ENCODE results near the gene KRTAP10-5. TPM values are rescaled to one million over a fixed set of nuclear protein-coding genes. Genes with fewer than 3 reads are reported as not detected.

KRTAP10-5 gene
- total RNA-seq, 1 experiment from 2014 or later: not detected

DNA sequence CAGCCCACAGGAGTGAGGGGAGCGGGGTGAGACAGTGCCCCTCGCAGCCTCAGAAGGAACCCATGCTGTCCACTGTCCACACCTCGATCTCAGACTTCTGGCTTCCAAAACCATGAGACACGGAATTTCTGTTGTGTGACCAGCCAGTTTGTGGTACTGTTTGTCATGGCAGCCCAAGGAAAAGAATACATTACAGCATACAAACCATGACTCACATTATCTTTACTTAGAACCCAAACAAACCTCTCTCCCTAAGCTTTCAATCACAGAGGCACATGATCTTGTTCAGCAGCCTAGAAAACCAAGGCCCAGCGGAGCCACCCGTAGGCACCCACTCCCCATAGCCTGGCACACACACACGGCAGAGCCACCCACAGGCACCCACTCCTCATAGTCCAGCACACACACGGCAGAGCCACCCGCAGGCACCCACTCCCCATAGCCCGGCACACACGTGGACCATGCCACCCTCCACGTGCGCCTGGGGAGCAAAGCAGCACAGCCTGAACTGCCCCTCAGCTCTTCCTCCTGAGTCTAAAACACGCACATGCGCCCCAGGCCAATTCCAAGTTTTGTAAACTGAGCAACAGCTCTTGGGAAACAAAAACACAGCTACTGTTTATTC lies 7.3 kb downstream of the KRTAP10-5 start:
- H3K79me2 ChIP-seq (ENCODE audit: insufficient read depth, low read length): no peaks in the 10 kb centered on the region
- CTCF ChIA-PET: no interaction called here
- RAD21 ChIA-PET (ENCODE audit: low non-redundant PET in 1 of 2, low total read pairs in 2 of 2, uncharacterized antibody in 2 of 2, unreplicated experiment in 2 of 2): no interaction called here
- H3K27ac ChIP-seq (ENCODE audit: low read depth, low read length): no peak overlapping the region
- peaks cover 0 to 4% of the 10 kb centered on the region in 2 experiments; a peak in 2 of 4 replicates for H3K9me3 ChIP-seq (ENCODE audit: control insufficient read depth in 1 of 2, insufficient read depth in 1 of 2, low read depth in 1 of 2, low read length in 2 of 2)
- no peak overlapping the region for H3K9ac ChIP-seq (ENCODE audit: low read length)
- no peaks in the 10 kb centered on the region for H3K36me3 ChIP-seq (ENCODE audit: control insufficient read depth in 1 of 2, insufficient read depth in 2 of 2, low read length in 2 of 2)
- no peaks in the 10 kb centered on the region for H3K9me2 ChIP-seq (ENCODE audit: insufficient read depth)
- H4K20me1 ChIP-seq (ENCODE audit: insufficient read depth): no peaks in the 10 kb centered on the region
- H3K4me3 ChIP-seq (replicated peaks in 1 of 2; ENCODE audit: low read depth in 1 of 2, low read length in 2 of 2): no peak overlapping the region
- ATAC-seq (no peak), DNase-seq (ENCODE audit: low read depth, low spot score) (no peak)
- POLR2A ChIA-PET: no interaction called here
- H2AFZ ChIP-seq (ENCODE audit: low read depth, low read length, poor library complexity, severe bottlenecking): no peak overlapping the region
- peaks cover 0 to 3% of the 10 kb centered on the region in 2 experiments; a peak in 1 of 4 replicates for H3K4me1 ChIP-seq (ENCODE audit: control insufficient read depth in 1 of 2, insufficient read depth in 2 of 2, low read length in 2 of 2)
- no peak overlapping the region for H3K4me2 ChIP-seq (ENCODE audit: low read length)
- TF ChIP-seq JUND (IDR thresholded peaks at IDR 0.05) (no peak), SP1 (IDR thresholded peaks at IDR 0.05; ENCODE audit: low read depth) (no peak), YY1 (IDR thresholded peaks at IDR 0.05; ENCODE audit: extremely low read depth, insufficient replicate concordance, low read depth, low read length) (no peak), ZNF274 (IDR thresholded peaks at IDR 0.05; ENCODE audit: low read depth, low read length) (no peak), CEBPB (IDR thresholded peaks at IDR 0.05; ENCODE audit: low read depth) (no peak), SRF (IDR thresholded peaks at IDR 0.05; ENCODE audit: low read depth) (no peak), EZH2phosphoT487 (IDR thresholded peaks at IDR 0.05; ENCODE audit: borderline replicate concordance) (no peak), EZH2 (IDR thresholded peaks at IDR 0.05) (no peak), RAD21 (IDR thresholded peaks at IDR 0.05; ENCODE audit: low read depth) (no peak), FOSL1 (IDR thresholded peaks at IDR 0.05; ENCODE audit: low read depth) (no peak), POLR2A (IDR thresholded peaks at IDR 0.05; ENCODE audit: borderline replicate concordance, extremely low read depth, insufficient read depth, insufficient read length) (no peak), CBX3 (IDR thresholded peaks at IDR 0.05; ENCODE audit: low read depth) (no peak), ELF1 (IDR thresholded peaks at IDR 0.05; ENCODE audit: borderline replicate concordance, low read depth) (no peak), EGR1 (IDR thresholded peaks at IDR 0.05; ENCODE audit: low read depth) (no peak), TCF7L2 (IDR thresholded peaks at IDR 0.05; ENCODE audit: borderline replicate concordance, extremely low read depth, insufficient read depth, insufficient read length) (no peak)
- TF ChIP-seq, protein P1, sequence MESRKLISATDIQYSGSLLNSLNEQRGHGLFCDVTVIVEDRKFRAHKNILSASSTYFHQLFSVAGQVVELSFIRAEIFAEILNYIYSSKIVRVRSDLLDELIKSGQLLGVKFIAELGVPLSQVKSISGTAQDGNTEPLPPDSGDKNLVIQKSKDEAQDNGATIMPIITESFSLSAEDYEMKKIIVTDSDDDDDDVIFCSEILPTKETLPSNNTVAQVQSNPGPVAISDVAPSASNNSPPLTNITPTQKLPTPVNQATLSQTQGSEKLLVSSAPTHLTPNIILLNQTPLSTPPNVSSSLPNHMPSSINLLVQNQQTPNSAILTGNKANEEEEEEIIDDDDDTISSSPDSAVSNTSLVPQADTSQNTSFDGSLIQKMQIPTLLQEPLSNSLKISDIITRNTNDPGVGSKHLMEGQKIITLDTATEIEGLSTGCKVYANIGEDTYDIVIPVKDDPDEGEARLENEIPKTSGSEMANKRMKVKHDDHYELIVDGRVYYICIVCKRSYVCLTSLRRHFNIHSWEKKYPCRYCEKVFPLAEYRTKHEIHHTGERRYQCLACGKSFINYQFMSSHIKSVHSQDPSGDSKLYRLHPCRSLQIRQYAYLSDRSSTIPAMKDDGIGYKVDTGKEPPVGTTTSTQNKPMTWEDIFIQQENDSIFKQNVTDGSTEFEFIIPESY (IDR thresholded peaks at IDR 0.05; ENCODE audit: extremely low read depth, insufficient replicate concordance, low read length): no peak
- TF ChIP-seq, protein P2, sequence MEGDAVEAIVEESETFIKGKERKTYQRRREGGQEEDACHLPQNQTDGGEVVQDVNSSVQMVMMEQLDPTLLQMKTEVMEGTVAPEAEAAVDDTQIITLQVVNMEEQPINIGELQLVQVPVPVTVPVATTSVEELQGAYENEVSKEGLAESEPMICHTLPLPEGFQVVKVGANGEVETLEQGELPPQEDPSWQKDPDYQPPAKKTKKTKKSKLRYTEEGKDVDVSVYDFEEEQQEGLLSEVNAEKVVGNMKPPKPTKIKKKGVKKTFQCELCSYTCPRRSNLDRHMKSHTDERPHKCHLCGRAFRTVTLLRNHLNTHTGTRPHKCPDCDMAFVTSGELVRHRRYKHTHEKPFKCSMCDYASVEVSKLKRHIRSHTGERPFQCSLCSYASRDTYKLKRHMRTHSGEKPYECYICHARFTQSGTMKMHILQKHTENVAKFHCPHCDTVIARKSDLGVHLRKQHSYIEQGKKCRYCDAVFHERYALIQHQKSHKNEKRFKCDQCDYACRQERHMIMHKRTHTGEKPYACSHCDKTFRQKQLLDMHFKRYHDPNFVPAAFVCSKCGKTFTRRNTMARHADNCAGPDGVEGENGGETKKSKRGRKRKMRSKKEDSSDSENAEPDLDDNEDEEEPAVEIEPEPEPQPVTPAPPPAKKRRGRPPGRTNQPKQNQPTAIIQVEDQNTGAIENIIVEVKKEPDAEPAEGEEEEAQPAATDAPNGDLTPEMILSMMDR (IDR thresholded peaks at IDR 0.05 in 2 of 3, conservative IDR thresholded peaks at IDR 0.05 in 1 of 3; ENCODE audit: borderline replicate concordance in 1 of 3, insufficient read depth in 1 of 3, low read depth in 2 of 3, low read length in 2 of 3): no peak
- TF ChIP-seq, protein P3, sequence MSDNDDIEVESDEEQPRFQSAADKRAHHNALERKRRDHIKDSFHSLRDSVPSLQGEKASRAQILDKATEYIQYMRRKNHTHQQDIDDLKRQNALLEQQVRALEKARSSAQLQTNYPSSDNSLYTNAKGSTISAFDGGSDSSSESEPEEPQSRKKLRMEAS (IDR thresholded peaks at IDR 0.05): no peak
- TF ChIP-seq, protein P4, sequence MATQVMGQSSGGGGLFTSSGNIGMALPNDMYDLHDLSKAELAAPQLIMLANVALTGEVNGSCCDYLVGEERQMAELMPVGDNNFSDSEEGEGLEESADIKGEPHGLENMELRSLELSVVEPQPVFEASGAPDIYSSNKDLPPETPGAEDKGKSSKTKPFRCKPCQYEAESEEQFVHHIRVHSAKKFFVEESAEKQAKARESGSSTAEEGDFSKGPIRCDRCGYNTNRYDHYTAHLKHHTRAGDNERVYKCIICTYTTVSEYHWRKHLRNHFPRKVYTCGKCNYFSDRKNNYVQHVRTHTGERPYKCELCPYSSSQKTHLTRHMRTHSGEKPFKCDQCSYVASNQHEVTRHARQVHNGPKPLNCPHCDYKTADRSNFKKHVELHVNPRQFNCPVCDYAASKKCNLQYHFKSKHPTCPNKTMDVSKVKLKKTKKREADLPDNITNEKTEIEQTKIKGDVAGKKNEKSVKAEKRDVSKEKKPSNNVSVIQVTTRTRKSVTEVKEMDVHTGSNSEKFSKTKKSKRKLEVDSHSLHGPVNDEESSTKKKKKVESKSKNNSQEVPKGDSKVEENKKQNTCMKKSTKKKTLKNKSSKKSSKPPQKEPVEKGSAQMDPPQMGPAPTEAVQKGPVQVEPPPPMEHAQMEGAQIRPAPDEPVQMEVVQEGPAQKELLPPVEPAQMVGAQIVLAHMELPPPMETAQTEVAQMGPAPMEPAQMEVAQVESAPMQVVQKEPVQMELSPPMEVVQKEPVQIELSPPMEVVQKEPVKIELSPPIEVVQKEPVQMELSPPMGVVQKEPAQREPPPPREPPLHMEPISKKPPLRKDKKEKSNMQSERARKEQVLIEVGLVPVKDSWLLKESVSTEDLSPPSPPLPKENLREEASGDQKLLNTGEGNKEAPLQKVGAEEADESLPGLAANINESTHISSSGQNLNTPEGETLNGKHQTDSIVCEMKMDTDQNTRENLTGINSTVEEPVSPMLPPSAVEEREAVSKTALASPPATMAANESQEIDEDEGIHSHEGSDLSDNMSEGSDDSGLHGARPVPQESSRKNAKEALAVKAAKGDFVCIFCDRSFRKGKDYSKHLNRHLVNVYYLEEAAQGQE (IDR thresholded peaks at IDR 0.05; ENCODE audit: low read depth): no peak
- no TSS peak for BruUV-seq (replicated peaks)
- intact Hi-C loops (cut with micrococcal nuclease): no loop called here
- H3K27me3 ChIP-seq (ENCODE audit: insufficient read depth, low read length): peaks cover 6% of the 10 kb centered on the region; the same call in 1 of the 2 replicates
